ENCODE measurements around the gene BANF2.

DNA sequence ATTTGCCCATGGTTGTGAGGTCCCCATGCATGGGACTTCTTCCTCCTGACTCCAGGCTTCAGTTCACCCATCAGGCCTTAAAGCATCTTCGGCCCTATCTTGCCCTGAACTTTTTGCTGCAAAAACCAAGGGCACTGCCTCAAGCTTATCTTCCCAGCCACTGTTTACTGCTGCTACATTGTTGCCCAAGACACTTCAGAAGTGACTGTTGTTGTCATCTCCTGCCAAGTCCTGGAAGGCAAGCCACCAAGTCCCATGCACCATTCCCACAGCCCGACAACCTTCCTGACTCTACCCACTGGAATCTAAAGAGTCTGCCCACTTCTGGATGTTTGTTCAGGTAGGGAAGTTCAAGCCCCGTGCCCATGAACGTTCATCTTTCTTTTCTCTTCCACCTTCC, 12.4 kb downstream of the BANF2 start:
- TF ChIP-seq, protein P1, sequence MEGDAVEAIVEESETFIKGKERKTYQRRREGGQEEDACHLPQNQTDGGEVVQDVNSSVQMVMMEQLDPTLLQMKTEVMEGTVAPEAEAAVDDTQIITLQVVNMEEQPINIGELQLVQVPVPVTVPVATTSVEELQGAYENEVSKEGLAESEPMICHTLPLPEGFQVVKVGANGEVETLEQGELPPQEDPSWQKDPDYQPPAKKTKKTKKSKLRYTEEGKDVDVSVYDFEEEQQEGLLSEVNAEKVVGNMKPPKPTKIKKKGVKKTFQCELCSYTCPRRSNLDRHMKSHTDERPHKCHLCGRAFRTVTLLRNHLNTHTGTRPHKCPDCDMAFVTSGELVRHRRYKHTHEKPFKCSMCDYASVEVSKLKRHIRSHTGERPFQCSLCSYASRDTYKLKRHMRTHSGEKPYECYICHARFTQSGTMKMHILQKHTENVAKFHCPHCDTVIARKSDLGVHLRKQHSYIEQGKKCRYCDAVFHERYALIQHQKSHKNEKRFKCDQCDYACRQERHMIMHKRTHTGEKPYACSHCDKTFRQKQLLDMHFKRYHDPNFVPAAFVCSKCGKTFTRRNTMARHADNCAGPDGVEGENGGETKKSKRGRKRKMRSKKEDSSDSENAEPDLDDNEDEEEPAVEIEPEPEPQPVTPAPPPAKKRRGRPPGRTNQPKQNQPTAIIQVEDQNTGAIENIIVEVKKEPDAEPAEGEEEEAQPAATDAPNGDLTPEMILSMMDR (conservative IDR thresholded peaks at IDR 0.05; ENCODE audit: low read depth, low read length), result no peak
- no peak for TF ChIP-seq EZH2 (IDR thresholded peaks at IDR 0.05; ENCODE audit: low read length, unreplicated experiment)

All from PC-3 (cell line).